Liver (tissue), 9 donors: Measurements from ENCODE around the gene CTBP1. TPM values are rescaled to one million over a fixed set of nuclear protein-coding genes. Genes with fewer than 3 reads are reported as not detected.

Experiments used
- DNase-seq: peaks from one replicate; pipeline ENCODE4 v3.0.0-alpha.2; 2017; ENCODE audit warnings: low spot score
- H3K27ac ChIP-seq, 2 donors: one replicate each; pipeline ENCODE4 v1.7.0; 2013; ENCODE audit warnings: inconsistent platforms in 2 of 2, low read length in 2 of 2, control low read depth in 1 of 2, low read depth in 1 of 2, mild to moderate bottlenecking in 1 of 2
- H3K27me3 ChIP-seq, 4 donors: one replicate each; pipeline versions ENCODE4 v1.6.1 to v1.7.0; 2013; ENCODE audit warnings: low read length in 3 of 4, inconsistent platforms in 1 of 4, mild to moderate bottlenecking in 1 of 4, moderate library complexity in 1 of 4; ENCODE audit not compliant: control insufficient read depth in 4 of 4, insufficient read depth in 4 of 4
- H3K36me3 ChIP-seq, 4 donors: one replicate each; pipeline versions ENCODE4 v1.6.1 to v1.7.0; 2013; ENCODE audit warnings: low read length in 3 of 4, mild to moderate bottlenecking in 3 of 4, low read depth in 1 of 4, moderate library complexity in 1 of 4; ENCODE audit not compliant: control insufficient read depth in 4 of 4, insufficient read depth in 3 of 4
- H3K4me1 ChIP-seq, 4 donors: one replicate each; pipeline versions ENCODE4 v1.6.1 to v1.7.0; 2013; ENCODE audit warnings: low read length in 3 of 4, mild to moderate bottlenecking in 3 of 4, moderate library complexity in 1 of 4; ENCODE audit not compliant: control insufficient read depth in 4 of 4, insufficient read depth in 4 of 4
- H3K4me3 ChIP-seq, 3 donors: one replicate each; pipeline versions ENCODE4 v1.6.1 to v1.7.0; 2013; ENCODE audit warnings: low read length in 3 of 3, control low read depth in 1 of 3, low read depth in 1 of 3, mild to moderate bottlenecking in 1 of 3
- H3K9ac ChIP-seq, 2 donors: one replicate each; pipeline ENCODE4 v1.7.0; 2013; ENCODE audit warnings: low read length in 2 of 2, mild to moderate bottlenecking in 2 of 2, moderate library complexity in 2 of 2, control low read depth in 1 of 2, low read depth in 1 of 2
- H3K9me3 ChIP-seq, 4 donors: one replicate each; pipeline versions ENCODE4 v1.6.1 to v1.7.0; 2013; ENCODE audit warnings: low read length in 3 of 4; ENCODE audit not compliant: control insufficient read depth in 4 of 4
- EGR1 ChIP-seq, 2 donors: IDR thresholded peaks; 2 replicates each; pipeline ENCODE4 v1.6.1; 2016 to 2018; ENCODE audit warnings: antibody characterized with exemption in 2 of 2, low read depth in 2 of 2
- FOXA2 ChIP-seq: IDR thresholded peaks from 2 replicates; pipeline ENCODE4 v1.6.1; 2016; ENCODE audit warnings: antibody characterized with exemption
- HNF4A ChIP-seq, 2 donors: conservative IDR thresholded peaks; 2 replicates each; pipeline ENCODE4 v1.6.1; 2016; ENCODE audit warnings: antibody characterized with exemption in 2 of 2, mild to moderate bottlenecking in 2 of 2
- HNF4G ChIP-seq: IDR thresholded peaks from 2 replicates; pipeline ENCODE4 v1.6.1; 2016; ENCODE audit warnings: antibody characterized with exemption
- NR2F2 ChIP-seq: IDR thresholded peaks from 2 replicates; pipeline ENCODE4 v1.6.1; 2016; ENCODE audit warnings: antibody characterized with exemption
- RAD21 ChIP-seq, 2 donors: IDR thresholded peaks; 2 replicates each; pipeline ENCODE4 v1.6.1; 2016; ENCODE audit warnings: antibody characterized with exemption in 2 of 2, mild to moderate bottlenecking in 2 of 2
- RXRA ChIP-seq, 2 donors: IDR thresholded peaks; 2 replicates each; pipeline ENCODE4 v1.6.1; 2017 to 2018; ENCODE audit warnings: antibody characterized with exemption in 2 of 2, mild to moderate bottlenecking in 1 of 2
- TAF1 ChIP-seq: conservative IDR thresholded peaks from 2 replicates; pipeline ENCODE4 v1.6.1; 2016; ENCODE audit warnings: antibody characterized with exemption, mild to moderate bottlenecking
- WGBS: extraction: QIAGEN DNeasy Blood & Tissue Kit; methylation state at CpG from one replicate; pipeline ENCODE4 v1.1.7; 2013; 5-methylcytosine and 5-hydroxymethylcytosine counted together
- polyA plus RNA-seq, 2 donors: library from polyadenylated mRNA; stranded (reverse) in 1 of 2; unstranded in 1 of 2; fragments of 200-250 nt in 1 of 2; fragments of >200 nt in 1 of 2; fragmentation: Nextera tagmentation in 1 of 2; extraction: Ambion mirVana in 1 of 2; gene quantifications; one replicate each; pipeline versions ENCODE4 v1.2.1 to v1.2.3, GENCODE V29; 2013 to 2015
- total RNA-seq, 2 donors: library from RNA; depleted of rRNA; stranded (reverse); fragments of >200 nt; gene quantifications; one replicate each; pipeline ENCODE4 v1.2.3, GENCODE V29; 2014
- TF ChIP-seq, protein P1 (sequence below): IDR thresholded peaks from 2 replicates; pipeline ENCODE4 v1.6.1; 2016; ENCODE audit warnings: antibody characterized with exemption, mild to moderate bottlenecking
- TF ChIP-seq, protein P2 (sequence below): IDR thresholded peaks from 2 replicates; pipeline ENCODE4 v1.6.1; 2016; ENCODE audit warnings: antibody characterized with exemption
- TF ChIP-seq, protein P3 (sequence below): IDR thresholded peaks from 2 replicates; pipeline ENCODE4 v1.6.1; 2016; ENCODE audit warnings: antibody characterized with exemption
- TF ChIP-seq, protein P4 (sequence below): IDR thresholded peaks from 2 replicates; pipeline ENCODE4 v1.6.1; 2016; ENCODE audit warnings: antibody characterized with exemption
- TF ChIP-seq, protein P5 (sequence below): fragments of 150-350 bp; IDR thresholded peaks from 2 replicates; pipeline ENCODE4 v1.5.1; 2017; ENCODE audit warnings: improper control_type of control experiment, low read depth, low read length; ENCODE audit not compliant: missing input control
- donor health status: healthy.
- donor health status: healthy.
- donor health status: healthy.
- donor health status: healthy.
- donor health status: healthy.

Gene CTBP1
- total and polyA plus RNA-seq, 4 donors: 27.5 to 156 (median 79.5) TPM

DNA sequence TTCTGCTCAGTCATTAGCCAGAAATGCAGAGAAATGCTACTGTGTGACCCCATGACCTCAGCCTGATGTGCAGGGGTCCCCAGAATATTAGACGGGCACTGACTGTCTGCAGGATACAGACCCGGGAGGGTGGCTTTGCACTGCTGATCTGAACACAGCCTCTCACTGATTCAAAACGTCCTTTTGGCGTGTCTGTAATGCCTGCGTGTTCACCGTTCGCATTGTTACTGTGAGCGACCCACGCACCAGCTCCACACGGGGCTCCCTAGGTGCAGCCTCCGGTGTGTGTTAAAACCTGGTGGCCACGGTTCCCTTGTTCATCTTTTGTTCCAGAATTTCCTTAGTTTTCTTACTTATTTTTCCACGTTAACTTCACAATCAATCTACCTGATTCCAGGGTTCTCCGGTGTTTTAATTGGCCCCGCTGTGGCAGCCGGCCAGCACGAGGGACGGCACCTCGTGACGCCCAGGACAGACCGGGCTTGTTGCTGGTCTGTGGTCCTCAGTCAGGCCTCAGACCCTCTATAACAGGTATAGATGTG, 44.6 kb downstream of the CTBP1 start:
- H3K27ac ChIP-seq: peak overlapping the region; percentile 59 to 71
- H3K36me3 ChIP-seq: no peaks in the 10 kb centered on the region
- no peaks in the 10 kb centered on the region for H3K27me3 ChIP-seq
- peaks cover 2 to 49% (median 21%) of the 10 kb centered on the region in 4 donors for H3K4me1 ChIP-seq
- no peaks in the 10 kb centered on the region for H3K9me3 ChIP-seq
- peak overlapping the region; percentile 45 to 75 (median 47) for H3K4me3 ChIP-seq
- TF ChIP-seq EGR1 (IDR thresholded peaks at IDR 0.05; ENCODE audit: low read depth in 2 of 2): no peak
- TF ChIP-seq, protein P1, sequence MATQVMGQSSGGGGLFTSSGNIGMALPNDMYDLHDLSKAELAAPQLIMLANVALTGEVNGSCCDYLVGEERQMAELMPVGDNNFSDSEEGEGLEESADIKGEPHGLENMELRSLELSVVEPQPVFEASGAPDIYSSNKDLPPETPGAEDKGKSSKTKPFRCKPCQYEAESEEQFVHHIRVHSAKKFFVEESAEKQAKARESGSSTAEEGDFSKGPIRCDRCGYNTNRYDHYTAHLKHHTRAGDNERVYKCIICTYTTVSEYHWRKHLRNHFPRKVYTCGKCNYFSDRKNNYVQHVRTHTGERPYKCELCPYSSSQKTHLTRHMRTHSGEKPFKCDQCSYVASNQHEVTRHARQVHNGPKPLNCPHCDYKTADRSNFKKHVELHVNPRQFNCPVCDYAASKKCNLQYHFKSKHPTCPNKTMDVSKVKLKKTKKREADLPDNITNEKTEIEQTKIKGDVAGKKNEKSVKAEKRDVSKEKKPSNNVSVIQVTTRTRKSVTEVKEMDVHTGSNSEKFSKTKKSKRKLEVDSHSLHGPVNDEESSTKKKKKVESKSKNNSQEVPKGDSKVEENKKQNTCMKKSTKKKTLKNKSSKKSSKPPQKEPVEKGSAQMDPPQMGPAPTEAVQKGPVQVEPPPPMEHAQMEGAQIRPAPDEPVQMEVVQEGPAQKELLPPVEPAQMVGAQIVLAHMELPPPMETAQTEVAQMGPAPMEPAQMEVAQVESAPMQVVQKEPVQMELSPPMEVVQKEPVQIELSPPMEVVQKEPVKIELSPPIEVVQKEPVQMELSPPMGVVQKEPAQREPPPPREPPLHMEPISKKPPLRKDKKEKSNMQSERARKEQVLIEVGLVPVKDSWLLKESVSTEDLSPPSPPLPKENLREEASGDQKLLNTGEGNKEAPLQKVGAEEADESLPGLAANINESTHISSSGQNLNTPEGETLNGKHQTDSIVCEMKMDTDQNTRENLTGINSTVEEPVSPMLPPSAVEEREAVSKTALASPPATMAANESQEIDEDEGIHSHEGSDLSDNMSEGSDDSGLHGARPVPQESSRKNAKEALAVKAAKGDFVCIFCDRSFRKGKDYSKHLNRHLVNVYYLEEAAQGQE: no peak
- TF ChIP-seq, protein P2, sequence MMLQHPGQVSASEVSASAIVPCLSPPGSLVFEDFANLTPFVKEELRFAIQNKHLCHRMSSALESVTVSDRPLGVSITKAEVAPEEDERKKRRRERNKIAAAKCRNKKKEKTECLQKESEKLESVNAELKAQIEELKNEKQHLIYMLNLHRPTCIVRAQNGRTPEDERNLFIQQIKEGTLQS: no peak
- TF ChIP-seq RXRA (IDR thresholded peaks at IDR 0.05): no peak
- TF ChIP-seq RAD21 (IDR thresholded peaks at IDR 0.05): no peak
- TF ChIP-seq, protein P3, sequence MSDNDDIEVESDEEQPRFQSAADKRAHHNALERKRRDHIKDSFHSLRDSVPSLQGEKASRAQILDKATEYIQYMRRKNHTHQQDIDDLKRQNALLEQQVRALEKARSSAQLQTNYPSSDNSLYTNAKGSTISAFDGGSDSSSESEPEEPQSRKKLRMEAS: no peak
- TF ChIP-seq, protein P4, sequence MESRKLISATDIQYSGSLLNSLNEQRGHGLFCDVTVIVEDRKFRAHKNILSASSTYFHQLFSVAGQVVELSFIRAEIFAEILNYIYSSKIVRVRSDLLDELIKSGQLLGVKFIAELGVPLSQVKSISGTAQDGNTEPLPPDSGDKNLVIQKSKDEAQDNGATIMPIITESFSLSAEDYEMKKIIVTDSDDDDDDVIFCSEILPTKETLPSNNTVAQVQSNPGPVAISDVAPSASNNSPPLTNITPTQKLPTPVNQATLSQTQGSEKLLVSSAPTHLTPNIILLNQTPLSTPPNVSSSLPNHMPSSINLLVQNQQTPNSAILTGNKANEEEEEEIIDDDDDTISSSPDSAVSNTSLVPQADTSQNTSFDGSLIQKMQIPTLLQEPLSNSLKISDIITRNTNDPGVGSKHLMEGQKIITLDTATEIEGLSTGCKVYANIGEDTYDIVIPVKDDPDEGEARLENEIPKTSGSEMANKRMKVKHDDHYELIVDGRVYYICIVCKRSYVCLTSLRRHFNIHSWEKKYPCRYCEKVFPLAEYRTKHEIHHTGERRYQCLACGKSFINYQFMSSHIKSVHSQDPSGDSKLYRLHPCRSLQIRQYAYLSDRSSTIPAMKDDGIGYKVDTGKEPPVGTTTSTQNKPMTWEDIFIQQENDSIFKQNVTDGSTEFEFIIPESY: no peak
- TF ChIP-seq, protein P5, sequence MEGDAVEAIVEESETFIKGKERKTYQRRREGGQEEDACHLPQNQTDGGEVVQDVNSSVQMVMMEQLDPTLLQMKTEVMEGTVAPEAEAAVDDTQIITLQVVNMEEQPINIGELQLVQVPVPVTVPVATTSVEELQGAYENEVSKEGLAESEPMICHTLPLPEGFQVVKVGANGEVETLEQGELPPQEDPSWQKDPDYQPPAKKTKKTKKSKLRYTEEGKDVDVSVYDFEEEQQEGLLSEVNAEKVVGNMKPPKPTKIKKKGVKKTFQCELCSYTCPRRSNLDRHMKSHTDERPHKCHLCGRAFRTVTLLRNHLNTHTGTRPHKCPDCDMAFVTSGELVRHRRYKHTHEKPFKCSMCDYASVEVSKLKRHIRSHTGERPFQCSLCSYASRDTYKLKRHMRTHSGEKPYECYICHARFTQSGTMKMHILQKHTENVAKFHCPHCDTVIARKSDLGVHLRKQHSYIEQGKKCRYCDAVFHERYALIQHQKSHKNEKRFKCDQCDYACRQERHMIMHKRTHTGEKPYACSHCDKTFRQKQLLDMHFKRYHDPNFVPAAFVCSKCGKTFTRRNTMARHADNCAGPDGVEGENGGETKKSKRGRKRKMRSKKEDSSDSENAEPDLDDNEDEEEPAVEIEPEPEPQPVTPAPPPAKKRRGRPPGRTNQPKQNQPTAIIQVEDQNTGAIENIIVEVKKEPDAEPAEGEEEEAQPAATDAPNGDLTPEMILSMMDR: no peak
- no peak for TF ChIP-seq NR2F2
- TF ChIP-seq FOXA2: no peak
- TF ChIP-seq HNF4G: no peak
- WGBS: 41% methylated on average over 21 of the region's 21 CpGs
- H3K9ac ChIP-seq: peak overlapping the region; percentile 41 to 64
- DNase-seq: no peak

DNA sequence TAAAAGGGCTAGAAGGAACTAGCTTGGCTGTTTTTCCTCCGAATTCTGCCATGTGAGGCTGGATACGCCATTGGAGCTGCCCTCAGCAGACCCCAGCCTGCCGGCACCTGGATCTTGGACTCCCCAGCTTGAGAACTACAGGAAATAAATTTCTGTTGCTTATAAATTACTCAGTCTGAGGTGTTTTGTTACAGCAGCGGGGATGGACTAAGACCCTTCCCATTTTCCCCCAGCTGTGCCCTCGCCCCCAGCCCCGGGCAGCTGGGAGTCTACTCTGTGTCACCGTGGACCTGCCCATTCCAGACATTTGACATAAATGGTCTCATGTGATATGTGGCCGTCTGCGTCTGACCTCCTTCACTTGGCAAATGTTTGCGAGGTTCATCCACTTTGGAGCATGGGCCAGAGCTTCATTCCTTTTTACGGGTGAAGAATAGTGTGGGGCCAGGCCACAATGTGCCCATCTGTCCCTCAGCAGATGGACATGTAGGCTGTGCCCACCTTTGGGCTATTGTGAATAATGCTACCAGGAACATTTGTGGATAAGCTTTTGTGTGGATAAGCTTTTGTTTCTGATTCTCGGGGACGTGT, 45.8 kb downstream of the CTBP1 start:
- H3K27ac ChIP-seq: peak overlapping the region in 1 of 2 donors; percentile 63
- H3K36me3 ChIP-seq: peaks cover 0 to under 1% (median 0%) of the 10 kb centered on the region in 4 donors
- H3K9me3 ChIP-seq: no peaks in the 10 kb centered on the region
- H3K4me3 ChIP-seq: no peak overlapping the region
- H3K4me1 ChIP-seq: peaks cover 2 to 39% (median 18%) of the 10 kb centered on the region in 4 donors
- DNase-seq: no peak
- TF ChIP-seq RXRA (IDR thresholded peaks at IDR 0.05) (no peak), FOXA2 (no peak), HNF4A (conservative IDR thresholded peaks at IDR 0.05) (no peak), TAF1 (no peak)
- TF ChIP-seq, protein P1: no peak
- H3K27me3 ChIP-seq: no peaks in the 10 kb centered on the region
- 94% methylated on average over 13 of the region's 13 CpGs for WGBS
- H3K9ac ChIP-seq: no peak overlapping the region
